ENCODE results near the gene TNFRSF13B. TPM values are rescaled to one million over a fixed set of nuclear protein-coding genes. Genes with fewer than 3 reads are reported as not detected.
"Not testable (repeated sequence)": the region's sequence is repeated elsewhere in the genome, so short reads cannot be mapped to it uniquely, and the experiment has no call there.

The TNFRSF13B gene
- total RNA-seq, 2 experiments from 2014 or later, result 0.31 to 0.52 TPM

GRCh38 chr17:16912021-16912962, 59.6 kb downstream of the TNFRSF13B start:
- Mint-ChIP-seq H3K4me1 (peaks cover 20% of the 10 kb centered on the region), H3K9me3 (no peaks in the 10 kb centered on the region), H3K4me3 (no peak overlapping the region), H3K27me3 (no peaks in the 10 kb centered on the region), H3K27ac (no peak overlapping the region), H3K36me3 (no peaks in the 10 kb centered on the region)
- DNase-seq, result no peak

- Mint-ChIP-seq H3K4me1 (peaks cover 23% of the 10 kb centered on the region), H3K4me3 (no peak overlapping the region), H3K27ac (no peak overlapping the region), H3K27me3 (no peaks in the 10 kb centered on the region), H3K9me3 (no peaks in the 10 kb centered on the region), H3K36me3 (no peaks in the 10 kb centered on the region)
- no peak for DNase-seq
These were observed 60.6 kb downstream of the TNFRSF13B start for GRCh38 chr17:16911141-16911937.

DNA sequence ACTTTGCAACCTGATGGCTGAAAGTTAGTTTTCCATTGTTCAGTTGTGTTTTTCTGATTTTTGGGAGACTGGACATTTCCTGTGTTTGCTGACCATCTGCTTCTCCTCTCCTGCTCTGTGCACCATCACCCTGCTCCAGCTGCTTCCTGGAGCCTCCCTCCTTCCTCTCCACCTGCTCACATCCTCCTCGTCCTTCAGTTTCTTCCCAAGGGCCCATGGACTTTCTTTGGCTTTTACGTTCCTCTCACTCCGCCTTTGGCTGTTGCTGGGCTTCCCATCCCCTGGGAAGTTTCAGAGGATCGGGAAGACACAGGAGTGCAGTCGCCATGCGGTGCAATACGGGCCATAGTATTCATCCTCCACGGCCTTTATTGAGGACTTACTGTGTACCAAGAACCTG, 61.6 kb downstream of the TNFRSF13B start:
- DNase-seq, result no peak
- no peak overlapping the region for H3K4me3 Mint-ChIP-seq
- H3K9me3 Mint-ChIP-seq, result no peaks in the 10 kb centered on the region
- peaks cover 4% of the 10 kb centered on the region for H3K27me3 Mint-ChIP-seq
- no peak overlapping the region for H3K27ac Mint-ChIP-seq
- no peaks in the 10 kb centered on the region for H3K36me3 Mint-ChIP-seq
- peaks cover 23% of the 10 kb centered on the region for H3K4me1 Mint-ChIP-seq

GRCh38 chr17:16909472-16910246, 62.3 kb downstream of the TNFRSF13B start:
- peaks cover 23% of the 10 kb centered on the region for H3K4me1 Mint-ChIP-seq
- no peaks in the 10 kb centered on the region for H3K36me3 Mint-ChIP-seq
- no peak overlapping the region for H3K27ac Mint-ChIP-seq
- no peak overlapping the region for H3K4me3 Mint-ChIP-seq
- no peak for DNase-seq
- H3K27me3 Mint-ChIP-seq, result peaks cover 6% of the 10 kb centered on the region
- H3K9me3 Mint-ChIP-seq, result no peaks in the 10 kb centered on the region

DNA sequence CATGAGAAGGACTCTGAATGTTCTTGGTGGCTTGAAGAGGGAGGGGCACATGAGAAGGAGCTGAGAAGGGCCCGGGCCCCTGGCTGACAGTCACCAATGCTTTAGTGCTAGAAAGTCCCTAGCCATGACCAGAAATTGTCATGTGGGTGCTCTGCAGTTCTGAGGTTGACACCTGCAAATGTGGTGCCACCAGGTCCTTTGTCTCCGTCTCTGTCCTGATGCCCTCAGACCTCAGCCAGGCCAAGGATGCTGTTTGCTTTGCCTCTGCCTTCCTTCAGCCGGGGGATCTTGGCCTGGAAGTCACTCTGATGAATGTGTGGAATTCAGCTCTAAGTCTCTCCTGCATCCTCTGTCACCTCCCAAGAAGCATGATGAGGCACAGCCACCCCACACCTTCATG, 63.6 kb downstream of the TNFRSF13B start:
- Mint-ChIP-seq H3K36me3 (no peaks in the 10 kb centered on the region), H3K4me1 (peaks cover 23% of the 10 kb centered on the region), H3K4me3 (no peak overlapping the region), H3K27me3 (peaks cover 11% of the 10 kb centered on the region), H3K9me3 (no peaks in the 10 kb centered on the region), H3K27ac (no peak overlapping the region)
- DNase-seq, result no peak

DNA sequence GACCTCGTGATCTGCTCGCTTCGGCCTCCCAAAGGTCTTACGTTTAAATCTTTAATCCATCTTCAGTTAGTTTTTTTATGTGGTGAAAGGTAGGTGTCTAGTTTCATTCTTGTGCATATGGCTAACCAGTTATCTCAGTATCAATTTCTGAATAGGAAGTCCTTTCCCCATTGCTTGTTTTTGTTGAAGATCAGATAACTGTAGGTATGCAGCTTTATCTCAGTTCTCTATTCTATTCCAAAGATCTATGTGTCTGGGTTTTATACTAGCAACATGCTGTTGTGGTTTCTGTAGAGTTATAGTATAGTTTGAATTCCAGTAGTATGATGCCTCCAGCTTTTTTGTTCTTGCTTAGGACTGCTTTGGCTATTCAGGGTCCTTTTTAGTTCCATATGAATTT, 65.2 kb downstream of the TNFRSF13B start:
- Mint-ChIP-seq H3K9me3 (no peaks in the 10 kb centered on the region), H3K4me3 (no peak overlapping the region), H3K4me1 (peaks cover 13% of the 10 kb centered on the region), H3K36me3 (no peaks in the 10 kb centered on the region), H3K27me3 (peaks cover 22% of the 10 kb centered on the region), H3K27ac (no peak overlapping the region)
- DNase-seq, result no peak

GRCh38 chr17:16905593-16906191, 66.2 kb downstream of the TNFRSF13B start:
- no peak for DNase-seq
- H3K9me3 Mint-ChIP-seq, result no peaks in the 10 kb centered on the region
- H3K27ac Mint-ChIP-seq, result no peak overlapping the region
- H3K4me1 Mint-ChIP-seq, result peaks cover 7% of the 10 kb centered on the region
- H3K36me3 Mint-ChIP-seq, result no peaks in the 10 kb centered on the region
- peaks cover 28% of the 10 kb centered on the region for H3K27me3 Mint-ChIP-seq
- H3K4me3 Mint-ChIP-seq, result no peak overlapping the region

DNA sequence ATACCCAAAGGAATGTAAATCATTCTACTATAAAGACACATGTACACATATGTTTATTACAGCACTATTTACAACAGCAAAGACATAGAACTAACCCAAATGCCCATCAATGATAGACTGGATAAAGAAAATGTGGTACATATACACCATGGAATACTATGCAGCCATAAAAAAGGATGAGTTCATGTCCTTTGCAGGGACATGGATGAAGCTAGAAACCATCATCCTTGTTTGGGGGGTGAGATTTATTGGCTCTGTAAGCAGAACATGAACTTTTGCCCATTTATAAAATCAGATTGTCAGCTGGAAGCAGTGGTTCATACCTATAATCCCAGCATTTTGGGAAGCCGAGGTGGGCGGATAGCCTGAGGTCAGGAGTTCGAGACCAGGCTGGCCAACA, 68.8 kb downstream of the TNFRSF13B start:
- H3K4me3 Mint-ChIP-seq, H3K9me3 Mint-ChIP-seq, DNase-seq, H3K36me3 Mint-ChIP-seq, H3K4me1 Mint-ChIP-seq, H3K27ac Mint-ChIP-seq: not testable (repeated sequence)
- peaks cover 28% of the 10 kb centered on the region for H3K27me3 Mint-ChIP-seq

DNA sequence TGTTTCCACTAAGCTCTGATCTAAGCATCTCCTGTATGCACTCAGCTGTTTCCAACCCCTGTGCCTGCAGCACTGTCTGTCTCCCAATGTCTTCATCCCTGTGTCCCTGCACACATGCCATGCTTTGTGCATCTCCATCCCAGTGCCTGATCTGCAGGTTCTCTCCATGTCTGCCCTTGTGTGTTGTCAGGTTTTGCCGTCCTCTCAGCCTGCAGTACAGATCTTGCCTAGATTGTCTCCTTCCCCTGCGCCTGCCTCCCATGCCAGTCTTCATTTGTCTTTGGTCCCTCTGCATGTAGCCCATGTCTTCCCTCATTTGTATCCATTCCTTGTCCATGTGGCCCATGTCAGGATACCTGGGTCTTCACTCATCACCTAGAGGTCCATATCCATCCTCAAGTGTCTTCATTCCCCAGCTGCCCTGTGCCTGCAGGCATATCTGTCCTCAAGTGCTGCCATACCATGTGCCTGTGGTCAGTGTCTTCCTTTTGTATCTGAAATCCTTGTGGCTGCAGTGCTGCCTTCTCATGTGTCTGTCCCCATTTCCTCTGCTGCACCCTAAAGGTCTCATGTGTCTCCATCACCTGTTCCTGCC, 71.5 kb downstream of the TNFRSF13B start:
- H3K27ac Mint-ChIP-seq, result no peak overlapping the region
- DNase-seq, result no peak
- H3K27me3 Mint-ChIP-seq, result peaks cover 25% of the 10 kb centered on the region

DNA sequence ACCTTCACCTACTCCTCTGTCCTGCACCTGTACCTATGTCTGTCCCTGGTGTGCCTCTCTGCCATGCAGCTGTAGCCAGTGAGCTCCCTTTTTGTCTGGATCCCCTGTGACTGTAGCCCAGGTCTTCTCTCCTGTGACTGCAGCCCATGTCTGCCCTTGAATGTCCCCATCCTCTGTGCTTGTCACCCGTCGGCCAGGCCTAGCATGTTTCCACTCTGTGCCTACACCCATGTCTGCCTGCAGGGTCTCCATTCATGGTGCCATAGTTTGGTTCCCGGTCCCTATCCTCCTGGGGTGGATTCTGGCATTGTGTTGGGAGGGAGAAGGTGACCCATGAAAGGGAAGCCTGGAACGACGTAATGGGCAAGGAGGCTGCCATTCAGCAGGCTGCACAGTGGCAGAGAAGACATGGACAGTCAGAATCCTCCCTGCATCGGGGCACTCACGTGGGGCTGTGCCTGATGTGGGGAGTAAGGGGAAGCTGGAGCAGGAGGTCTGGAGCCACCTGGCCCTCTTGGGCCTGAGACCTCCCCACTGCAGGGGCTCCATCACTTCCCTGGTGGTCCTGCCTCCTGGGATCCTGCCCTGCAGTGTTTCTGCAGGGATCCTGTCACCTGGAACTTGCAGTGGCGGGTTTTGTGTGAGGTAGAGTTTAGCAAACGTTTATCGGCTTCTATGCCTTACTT, 74.6 kb downstream of the TNFRSF13B start:
- H3K4me1 Mint-ChIP-seq, H3K36me3 Mint-ChIP-seq, H3K9me3 Mint-ChIP-seq, DNase-seq, H3K27ac Mint-ChIP-seq, H3K4me3 Mint-ChIP-seq, H3K27me3 Mint-ChIP-seq: not testable (repeated sequence)

More for the DNA sequence above, 71.5 kb downstream of the TNFRSF13B start:
- Mint-ChIP-seq H3K4me3 (no peak overlapping the region), H3K9me3 (no peaks in the 10 kb centered on the region), H3K36me3 (no peaks in the 10 kb centered on the region), H3K4me1 (no peaks in the 10 kb centered on the region)

GRCh38 chr17:16896235-16896634, 75.7 kb downstream of the TNFRSF13B start:
- not testable (repeated sequence) for H3K27me3 Mint-ChIP-seq, H3K4me1 Mint-ChIP-seq, DNase-seq, H3K27ac Mint-ChIP-seq, H3K4me3 Mint-ChIP-seq, H3K36me3 Mint-ChIP-seq, H3K9me3 Mint-ChIP-seq

DNA sequence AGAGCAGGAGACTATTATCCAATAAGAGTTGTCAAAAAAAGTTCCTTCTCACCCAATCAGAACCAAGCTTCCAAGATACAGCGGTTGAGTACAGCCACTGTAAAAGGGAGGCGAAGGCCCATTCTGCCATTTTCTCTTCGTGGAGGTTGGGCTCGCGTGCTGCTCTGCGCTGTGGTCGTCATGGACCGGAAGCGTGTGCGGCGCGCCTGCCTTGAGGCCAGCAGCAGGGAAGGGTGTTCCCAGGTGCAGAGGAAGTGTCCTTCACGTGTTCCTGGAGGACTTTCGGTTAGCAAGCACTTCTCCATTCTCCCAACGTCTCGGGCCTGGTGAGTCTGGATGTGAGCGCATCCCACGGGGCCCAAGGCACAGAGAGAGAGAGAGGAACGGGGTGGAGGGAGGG, 78.4 kb downstream of the TNFRSF13B start:
- not testable (repeated sequence) for H3K9me3 Mint-ChIP-seq, H3K27ac Mint-ChIP-seq, H3K36me3 Mint-ChIP-seq, H3K27me3 Mint-ChIP-seq, H3K4me1 Mint-ChIP-seq, DNase-seq, H3K4me3 Mint-ChIP-seq

DNA sequence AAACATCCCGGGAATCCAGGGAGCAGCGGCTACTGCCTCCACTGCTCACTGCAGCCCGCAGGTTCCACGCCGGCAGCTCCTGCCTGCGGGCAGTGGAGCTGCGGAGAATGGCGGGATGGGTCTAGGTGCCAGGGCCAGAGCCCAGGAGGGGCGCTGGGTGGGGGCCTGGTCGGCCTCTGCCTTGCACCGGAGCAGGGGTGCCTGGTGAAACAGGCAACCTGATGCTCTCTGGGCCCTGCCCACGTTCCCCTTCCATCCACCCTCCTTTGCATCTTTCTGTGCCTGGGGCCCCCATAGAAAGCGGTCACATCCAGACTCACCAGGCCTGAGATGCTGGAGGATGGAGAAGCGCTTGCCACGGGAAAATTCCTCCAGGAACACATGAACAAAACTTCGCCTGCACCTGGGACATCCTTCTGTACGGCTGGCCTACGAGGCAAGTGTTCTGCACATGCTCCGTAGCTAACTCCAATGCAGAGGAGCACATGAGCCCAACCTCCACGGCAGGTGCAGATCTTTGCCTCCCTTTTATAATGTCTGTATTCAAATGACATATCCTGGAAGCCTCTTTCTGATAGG, 79.0 kb downstream of the TNFRSF13B start:
- H3K27me3 Mint-ChIP-seq, H3K27ac Mint-ChIP-seq, H3K36me3 Mint-ChIP-seq, H3K4me3 Mint-ChIP-seq, H3K9me3 Mint-ChIP-seq, H3K4me1 Mint-ChIP-seq, DNase-seq: not testable (repeated sequence)

DNA sequence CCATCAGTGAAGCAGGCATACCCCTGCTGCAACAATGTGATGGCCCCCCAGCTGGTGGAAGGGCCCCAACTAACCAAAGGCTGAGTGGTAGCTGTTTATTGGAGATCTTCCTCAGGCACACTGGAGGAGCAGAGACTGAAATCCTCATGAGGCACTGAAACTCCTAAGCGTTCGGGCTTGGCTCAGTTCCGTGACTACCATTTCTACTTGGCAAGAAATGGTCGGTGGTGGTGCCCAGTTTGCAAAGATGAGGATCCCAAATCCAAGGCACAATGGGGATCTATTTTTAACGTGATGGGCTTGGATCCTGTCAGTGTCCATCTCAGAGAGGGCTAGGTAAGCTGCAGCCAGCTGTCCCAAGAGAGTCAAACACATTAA, 82.8 kb downstream of the TNFRSF13B start:
- DNase-seq, result no peak
- no peaks in the 10 kb centered on the region for H3K27me3 Mint-ChIP-seq
- H3K27ac Mint-ChIP-seq, result no peak overlapping the region
- H3K4me3 Mint-ChIP-seq, result no peak overlapping the region
- no peaks in the 10 kb centered on the region for H3K9me3 Mint-ChIP-seq
- H3K4me1 Mint-ChIP-seq, result no peaks in the 10 kb centered on the region
- H3K36me3 Mint-ChIP-seq, result no peaks in the 10 kb centered on the region

Data from activated naive CD8-positive, alpha-beta T cell treated with anti-CD3 and anti-CD28 coated beads for 36 hours (primary cell).